ENCODE data around the gene MOB3A. TPM values are rescaled to one million over a fixed set of nuclear protein-coding genes. Genes with fewer than 3 reads are reported as not detected.

Gene MOB3A
- total and polyA plus RNA-seq, 9 of the 15 experiments (the other 6 are each of a cell fraction or from before 2014, with no cell fraction given), result 1.1 to 24.1 (median 6.0) TPM

DNA sequence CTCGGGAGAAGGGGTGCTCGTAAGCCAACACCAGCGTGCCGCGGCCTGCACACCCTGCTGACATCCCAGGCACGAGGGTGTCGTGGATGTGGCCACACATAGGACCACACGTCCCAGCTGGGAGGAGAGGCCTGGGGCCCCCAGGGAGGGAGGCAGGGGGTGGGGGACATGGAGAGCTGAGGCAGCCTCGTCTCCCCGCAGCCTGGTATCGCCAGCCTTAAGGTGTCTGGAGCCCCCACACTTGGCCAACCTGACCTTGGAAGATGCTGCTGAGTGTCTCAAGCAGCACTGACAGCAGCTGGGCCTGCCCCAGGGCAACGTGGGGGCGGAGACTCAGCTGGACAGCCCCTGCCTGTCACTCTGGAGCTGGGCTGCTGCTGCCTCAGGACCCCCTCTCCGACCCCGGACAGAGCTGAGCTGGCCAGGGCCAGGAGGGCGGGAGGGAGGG lies 3.0 kb upstream of the MOB3A start:
- Histone ChIP-seq H3K4me3 (no peak overlapping the region), H3K4me1 (replicated peaks in 1 of 2; ENCODE audit: control insufficient read depth in 2 of 2, insufficient read depth in 2 of 2, low read length in 2 of 2) (peaks cover 5 to 72% of the 10 kb centered on the region in 2 experiments; a peak in 4 of 5 replicates), H4K20me1 (replicated peaks; ENCODE audit: control insufficient read depth, insufficient read depth, low read length) (0 out of 2 replicates have a peak, but pooled peaks cover 3% of the 10 kb centered on the region), H3K9ac (ENCODE audit: insufficient read depth in 1 of 2, low read depth in 2 of 2, low read length in 2 of 2) (peak overlapping the region in 1 of 2 experiments; percentile 30; a peak in 2 of 4 replicates), H3K27ac (ENCODE audit: extremely low read depth, low read depth, low read length) (no peak overlapping the region), H3K27me3 (ENCODE audit: control insufficient read depth in 2 of 2, insufficient read depth in 2 of 2, low read length in 2 of 2) (no peaks in the 10 kb centered on the region; a peak in 1 of 5 replicates), H3K4me2 (ENCODE audit: insufficient read depth, low read length) (no peak overlapping the region), H3K79me2 (ENCODE audit: control insufficient read depth, insufficient read depth, low read length) (peaks cover 22% of the 10 kb centered on the region), H3K9me1 (ENCODE audit: control insufficient read depth, insufficient read depth, low read length) (no peaks in the 10 kb centered on the region), H2AFZ (ENCODE audit: low read depth, low read length) (no peak overlapping the region), H3K36me3 (ENCODE audit: control insufficient read depth, insufficient read depth, low read length) (peaks cover 48% of the 10 kb centered on the region; the same call in 2 of the 3 replicates), H3K9me3 (replicated peaks; ENCODE audit: control insufficient read depth, insufficient read depth, low read depth, low read length) (no peaks in the 10 kb centered on the region)
- in situ Hi-C loops (cut with MboI), result no loop called here
- intact Hi-C loops (cut with micrococcal nuclease), result no loop called here
- no peak for DNase-seq (ENCODE audit: extremely low read depth in 1 of 4, low spot score in 3 of 4)
- no TSS peak for BruUV-seq (replicated peaks)
- ChIA-PET POLR2A (no interaction called here), CTCF (ENCODE audit: low intra/inter-chr PET ratio) (no interaction called here)
- ATAC-seq, result no peak
- WGBS (ENCODE audit: insufficient coverage, low coverage, missing lambda C conversion rate), result 74% methylated on average over 14 of the region's 16 CpGs
- no peak for FAIRE-seq
- TF ChIP-seq CREM (IDR thresholded peaks at IDR 0.05; ENCODE audit: low read depth) (no peak), RBM22 (IDR thresholded peaks at IDR 0.05; ENCODE audit: low read depth, low read length, poor library complexity, severe bottlenecking) (peak; percentile 80), CBFA2T2 (conservative IDR thresholded peaks at IDR 0.05) (no peak), FOSL1 (tag; conservative IDR thresholded peaks at IDR 0.05) (no peak), SETDB1 (IDR thresholded peaks at IDR 0.05; ENCODE audit: low read length) (no peak), TEAD4 (IDR thresholded peaks at IDR 0.05; ENCODE audit: low read length) (no peak), TEAD4 (CRISPR knock-in tag; IDR thresholded peaks at IDR 0.05; ENCODE audit: borderline replicate concordance) (no peak), MCM2 (IDR thresholded peaks at IDR 0.05; ENCODE audit: low read depth) (no peak), XRCC3 (IDR thresholded peaks at IDR 0.05) (no peak), POLR2G (IDR thresholded peaks at IDR 0.05; ENCODE audit: low read depth, low read length) (peak; percentile 60), BMI1 (IDR thresholded peaks at IDR 0.05; ENCODE audit: low read length) (no peak), ZNF780A (CRISPR knock-in tag; IDR thresholded peaks at IDR 0.05) (no peak), E2F3 (CRISPR knock-in tag; IDR thresholded peaks at IDR 0.05) (no peak)
- TF ChIP-seq, protein P1, sequence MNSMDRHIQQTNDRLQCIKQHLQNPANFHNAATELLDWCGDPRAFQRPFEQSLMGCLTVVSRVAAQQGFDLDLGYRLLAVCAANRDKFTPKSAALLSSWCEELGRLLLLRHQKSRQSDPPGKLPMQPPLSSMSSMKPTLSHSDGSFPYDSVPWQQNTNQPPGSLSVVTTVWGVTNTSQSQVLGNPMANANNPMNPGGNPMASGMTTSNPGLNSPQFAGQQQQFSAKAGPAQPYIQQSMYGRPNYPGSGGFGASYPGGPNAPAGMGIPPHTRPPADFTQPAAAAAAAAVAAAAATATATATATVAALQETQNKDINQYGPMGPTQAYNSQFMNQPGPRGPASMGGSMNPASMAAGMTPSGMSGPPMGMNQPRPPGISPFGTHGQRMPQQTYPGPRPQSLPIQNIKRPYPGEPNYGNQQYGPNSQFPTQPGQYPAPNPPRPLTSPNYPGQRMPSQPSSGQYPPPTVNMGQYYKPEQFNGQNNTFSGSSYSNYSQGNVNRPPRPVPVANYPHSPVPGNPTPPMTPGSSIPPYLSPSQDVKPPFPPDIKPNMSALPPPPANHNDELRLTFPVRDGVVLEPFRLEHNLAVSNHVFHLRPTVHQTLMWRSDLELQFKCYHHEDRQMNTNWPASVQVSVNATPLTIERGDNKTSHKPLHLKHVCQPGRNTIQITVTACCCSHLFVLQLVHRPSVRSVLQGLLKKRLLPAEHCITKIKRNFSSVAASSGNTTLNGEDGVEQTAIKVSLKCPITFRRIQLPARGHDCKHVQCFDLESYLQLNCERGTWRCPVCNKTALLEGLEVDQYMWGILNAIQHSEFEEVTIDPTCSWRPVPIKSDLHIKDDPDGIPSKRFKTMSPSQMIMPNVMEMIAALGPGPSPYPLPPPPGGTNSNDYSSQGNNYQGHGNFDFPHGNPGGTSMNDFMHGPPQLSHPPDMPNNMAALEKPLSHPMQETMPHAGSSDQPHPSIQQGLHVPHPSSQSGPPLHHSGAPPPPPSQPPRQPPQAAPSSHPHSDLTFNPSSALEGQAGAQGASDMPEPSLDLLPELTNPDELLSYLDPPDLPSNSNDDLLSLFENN (IDR thresholded peaks at IDR 0.05; ENCODE audit: low read depth in 2 of 2, low read length in 2 of 2), result no peak
- TF ChIP-seq, protein P2, sequence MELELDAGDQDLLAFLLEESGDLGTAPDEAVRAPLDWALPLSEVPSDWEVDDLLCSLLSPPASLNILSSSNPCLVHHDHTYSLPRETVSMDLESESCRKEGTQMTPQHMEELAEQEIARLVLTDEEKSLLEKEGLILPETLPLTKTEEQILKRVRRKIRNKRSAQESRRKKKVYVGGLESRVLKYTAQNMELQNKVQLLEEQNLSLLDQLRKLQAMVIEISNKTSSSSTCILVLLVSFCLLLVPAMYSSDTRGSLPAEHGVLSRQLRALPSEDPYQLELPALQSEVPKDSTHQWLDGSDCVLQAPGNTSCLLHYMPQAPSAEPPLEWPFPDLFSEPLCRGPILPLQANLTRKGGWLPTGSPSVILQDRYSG (tag; conservative IDR thresholded peaks at IDR 0.05; ENCODE audit: low read depth), result no peak

Data from K562 (cell line).